GM12878 (cell line): Measurements from ENCODE around the gene TP53INP2. TPM values are rescaled to one million over a fixed set of nuclear protein-coding genes. Genes with fewer than 3 reads are reported as not detected.
A peak's percentile ranks its signal among the peaks of the same experiment; 100 is the strongest.

Experiments
- ATAC-seq: fragments of 200-7000 bp; cut with Tn5 transposase; 3 replicates; pipeline ENCODE4 v1.9.1; 2020; ENCODE audit warnings: mild to moderate bottlenecking, moderate library complexity
- BruUV-seq: library from RNA; stranded (reverse); fragments of 400-500 nt; replicated peaks from 2 replicates; lab custom pipeline; 2021; lab: Mats Ljungman, UMichigan
- CTCF ChIA-PET: fragments of 300-600 bp; sonication (Branson Sonifier 250); formaldehyde crosslinking; extraction: SDS; loops from one replicate; lab custom pipeline; 2021; ENCODE audit warnings: inconsistent platforms; lab: Yijun Ruan, JAX
- POLR2A ChIA-PET: fragments of 350-600 bp; formaldehyde crosslinking; extraction: SDS; loops from one replicate; lab custom pipeline; 2021; ENCODE audit warnings: inconsistent platforms; lab: Charles Lee
- RAD21 ChIA-PET: fragments of 300-600 bp; sonication (Branson Sonifier 250); formaldehyde crosslinking; loops from one replicate; lab custom pipeline; 2023; ENCODE audit warnings: antibody characterized with exemption; ENCODE audit not compliant: unreplicated experiment; lab: Charles Lee
- SMC1A ChIA-PET: fragments of 300-600 bp; sonication (Branson Sonifier 250); formaldehyde crosslinking; loops from one replicate; lab custom pipeline; 2023; ENCODE audit not compliant: unreplicated experiment, uncharacterized antibody; lab: Charles Lee
- DNase-seq: peaks from one replicate; pipeline ENCODE4 v3.0.0-alpha.2; 2011; ENCODE audit warnings: low read depth, low spot score
- FAIRE-seq: peaks from 3 replicates; lab custom pipeline; 2011; peaks lifted over from hg19 to GRCh38; lab: Jason Lieb, UNC
- H2AFZ ChIP-seq: 2 replicates; pipeline ENCODE4 v1.6.0; 2011; ENCODE audit warnings: low read depth, low read length, control low read depth; ENCODE audit not compliant: control insufficient read depth
- H3K27ac ChIP-seq: 2 replicates; pipeline ENCODE4 v1.5.1; 2011; ENCODE audit warnings: control low read depth; ENCODE audit not compliant: control insufficient read depth, insufficient read depth
- H3K27me3 ChIP-seq, 2 experiments: replicated peaks in 1 of 2; 2 replicates each; pipeline versions ENCODE4 v1.6.0 to v1.6.1; 2011; ENCODE audit warnings: low read length in 1 of 2; ENCODE audit not compliant: control insufficient read depth in 2 of 2, insufficient read depth in 2 of 2
- H3K36me3 ChIP-seq, 2 experiments: 2 replicates each; pipeline ENCODE4 v1.5.1; 2011; ENCODE audit warnings: low read length in 1 of 2; ENCODE audit not compliant: control insufficient read depth in 2 of 2, insufficient read depth in 2 of 2
- H3K4me1 ChIP-seq: 2 replicates; pipeline ENCODE4 v1.6.1; 2011; ENCODE audit warnings: mild to moderate bottlenecking, low read length, moderate library complexity, mixed read lengths; ENCODE audit not compliant: control insufficient read depth, insufficient read depth
- H3K4me2 ChIP-seq: 2 replicates; pipeline ENCODE4 v1.6.0; 2011; ENCODE audit warnings: control low read depth; ENCODE audit not compliant: control insufficient read depth, insufficient read depth
- H3K4me3 ChIP-seq: fragments of 200-600 bp; sonication (generic); 2 replicates; pipeline ENCODE4 v1.5.1; 2016
- H3K79me2 ChIP-seq: 2 replicates; pipeline ENCODE4 v1.6.0; 2011; ENCODE audit warnings: low read length; ENCODE audit not compliant: control insufficient read depth, insufficient read depth
- H3K9ac ChIP-seq: 2 replicates; pipeline ENCODE4 v1.8.0; 2011; ENCODE audit warnings: low read length, control low read depth, mixed read lengths; ENCODE audit not compliant: control insufficient read depth, insufficient read depth
- H3K9me3 ChIP-seq: replicated peaks from 3 replicates; pipeline ENCODE4 v1.5.1; 2011; ENCODE audit warnings: mild to moderate bottlenecking, low read length; ENCODE audit not compliant: control insufficient read depth, insufficient read depth
- H4K20me1 ChIP-seq: 2 replicates; pipeline ENCODE4 v1.6.0; 2011; ENCODE audit not compliant: control insufficient read depth, insufficient read depth
- E4F1 ChIP-seq: fragments of 450-650 bp; IDR thresholded peaks from 2 replicates; pipeline ENCODE4 v1.6.1; 2018; ENCODE audit warnings: borderline replicate concordance, mild to moderate bottlenecking; ENCODE audit not compliant: partially characterized antibody
- EED ChIP-seq: sonication (generic); IDR thresholded peaks from 2 replicates; pipeline ENCODE4 v1.6.1; 2016; ENCODE audit warnings: antibody characterized with exemption, low read depth
- IKZF1 ChIP-seq: fragments of 450-650 bp; conservative IDR thresholded peaks from 2 replicates; pipeline ENCODE4 v1.6.1; 2017; ENCODE audit warnings: antibody characterized with exemption, mild to moderate bottlenecking
- IKZF2 ChIP-seq, 2 experiments: fragments of 450-650 bp; IDR thresholded peaks; 2 replicates each; pipeline ENCODE4 v1.6.1; 2017; ENCODE audit warnings: mild to moderate bottlenecking in 2 of 2, moderate library complexity in 2 of 2
- KLF5 ChIP-seq: fragments of 450-650 bp; IDR thresholded peaks from 2 replicates; pipeline ENCODE4 v1.6.1; 2014; ENCODE audit warnings: mild to moderate bottlenecking; ENCODE audit not compliant: partially characterized antibody
- MLLT1 ChIP-seq: fragments of 450-650 bp; IDR thresholded peaks from 2 replicates; pipeline ENCODE4 v1.6.1; 2016; ENCODE audit warnings: mild to moderate bottlenecking
- NBN ChIP-seq: fragments of 450-650 bp; IDR thresholded peaks from 2 replicates; pipeline ENCODE4 v1.6.1; 2016
- POLR2AphosphoS5 ChIP-seq: IDR thresholded peaks from 2 replicates; pipeline ENCODE4 v1.6.1; 2011; ENCODE audit warnings: mild to moderate bottlenecking, low read length, inconsistent platforms
- RFX5 ChIP-seq: IDR thresholded peaks from 2 replicates; pipeline ENCODE4 v1.6.1; 2011; ENCODE audit warnings: low read depth, low read length, improper control_type of control experiment
- SREBF1 ChIP-seq: IDR thresholded peaks from 2 replicates; pipeline ENCODE4 v1.6.1; 2012; ENCODE audit warnings: mild to moderate bottlenecking, low read length
- ZBTB4 ChIP-seq: fragments of 450-650 bp; formaldehyde crosslinking; IDR thresholded peaks from 2 replicates; pipeline ENCODE4 v1.4.0; 2022; ENCODE audit warnings: mild to moderate bottlenecking, moderate library complexity
- ZNF622 ChIP-seq: fragments of 450-650 bp; IDR thresholded peaks from 2 replicates; pipeline ENCODE4 v1.6.1; 2017; ENCODE audit warnings: mild to moderate bottlenecking, inconsistent platforms
- WGBS: methylation state at CpG from one replicate; pipeline ENCODE4 v1.1.6; 2016; ENCODE audit warnings: low lambda C conversion rate; ENCODE audit not compliant: insufficient replicate concordance, insufficient coverage; ENCODE audit errors: missing lambda C conversion rate; 5-methylcytosine and 5-hydroxymethylcytosine counted together
- in situ Hi-C: fragments of 300-500 bp; cut with MboI; formaldehyde crosslinking; loops from 9 replicates; pipeline ENCODE4 v1.14.3; 2018; ENCODE audit warnings: mixed read lengths
- intact Hi-C: fragments of 100-400 bp; cut with micrococcal nuclease; formaldehyde crosslinking; loops from one replicate; pipeline ENCODE4 v1.14.2; 2022; ENCODE audit not compliant: unreplicated experiment
- polyA plus RNA-seq, 11 experiments: library from polyadenylated mRNA; depleted of rRNA in 4 of 11; unstranded in 6 of 11; stranded (reverse) in 5 of 11; fragments of >200 nt; fragmentation: Nextera tagmentation in 4 of 11; fragmentation: Illumina TruSeq in 1 of 11; extraction: Ambion mirVana in 4 of 11; extraction: Trizol in 1 of 11; gene quantifications; 1 replicate in 1 of 11; 2 replicates in 10 of 11; pipeline versions ENCODE4 v1.2.1 to v1.2.3, GENCODE V29; 2011 to 2016; ENCODE audit warnings: inconsistent platforms in 2 of 11, missing spikeins in 2 of 11, low read depth in 1 of 11
- total RNA-seq, 4 experiments: library from RNA; depleted of rRNA in 3 of 4; stranded (reverse); fragments of >200 nt in 3 of 4; fragmentation: Illumina TruSeq in 1 of 4; extraction: Trizol in 1 of 4; gene quantifications; 2 replicates each; pipeline versions ENCODE4 v1.2.1 to v1.2.3, GENCODE V29; 2013 to 2021
- TF ChIP-seq, protein P1 (sequence below): IDR thresholded peaks from 2 replicates; pipeline ENCODE4 v1.6.1; 2011; ENCODE audit warnings: borderline replicate concordance, low read depth, mild to moderate bottlenecking, moderate library complexity, mixed read lengths, low read length; ENCODE audit not compliant: insufficient read depth; ENCODE audit errors: extremely low read length

TP53INP2 gene
- total and polyA plus RNA-seq, 10 of the 15 experiments (the other 5 are each of a cell fraction or from before 2014, with no cell fraction given) = 2.8 to 16.0 (median 4.0) TPM

DNA sequence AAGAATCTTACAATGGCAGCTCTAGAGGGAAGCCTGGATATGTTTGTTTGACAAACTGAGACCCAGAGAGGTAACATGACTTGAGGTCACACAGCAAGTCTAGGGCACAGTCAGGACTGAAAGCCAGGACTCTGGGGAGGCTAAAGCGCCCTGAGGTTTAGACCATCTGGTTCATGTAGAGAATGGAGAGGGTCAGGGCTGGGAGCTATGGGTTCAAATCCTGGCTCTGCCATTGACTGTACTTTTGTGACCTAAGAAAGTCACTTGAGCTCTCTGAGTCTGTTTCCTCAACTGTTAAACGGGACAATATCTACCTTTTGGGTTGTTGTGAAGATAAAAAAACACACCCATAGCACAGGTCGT, 1.1 kb upstream of the TP53INP2 start (continued):
- TF ChIP-seq ZBTB4 (CRISPR knock-in tag) = no peak
- TF ChIP-seq SREBF1 = no peak

- CTCF ChIA-PET = interaction anchor here (0.5 to 10.2 kb wide), 11 partner anchors 8 to 390 kb away, joined by 3 to 118 read pairs (median 3); partner anchors contain the start of gene DYNLRB1
- Histone ChIP-seq H3K9me3 (no peaks in the 10 kb centered on the region), H4K20me1 (no peaks in the 10 kb centered on the region), H3K9ac (peak overlapping the region; percentile 63), H3K27ac (no peak overlapping the region; the same call in 1 of the 2 replicates), H3K27me3 (no peaks in the 10 kb centered on the region), H3K79me2 (no peaks in the 10 kb centered on the region), H3K4me1 (peaks cover 3% of the 10 kb centered on the region; the same call in 1 of the 2 replicates), H2AFZ (peak overlapping the region; percentile 71), H3K36me3 (no peaks in the 10 kb centered on the region), H3K4me2 (peak overlapping the region; percentile 88), H3K4me3 (peak overlapping the region; percentile 96)
- POLR2A ChIA-PET = interaction anchor here (0.6 to 1.8 kb wide), 8 partner anchors 10 to 200 kb away, joined by 3 to 11 read pairs (median 4); partner anchors contain the start of genes MAP1LC3A and PIGU
- SMC1A ChIA-PET = interaction anchor here (1.1 to 13.1 kb wide), 10 partner anchors 12 to 391 kb away, joined by 3 to 146 read pairs (median 4); no protein-coding TSS in a partner anchor
- 2% methylated on average over 33 of the region's 38 CpGs for WGBS
- ATAC-seq (peak; percentile 16), DNase-seq (no peak), FAIRE-seq (no peak)
- BruUV-seq = no TSS peak
- intact Hi-C loops (no loop called here), in situ Hi-C loops (no loop called here)
- RAD21 ChIA-PET = interaction anchor here (0.6 to 1.9 kb wide), 8 partner anchors 8 to 188 kb away, joined by 3 to 11 read pairs (median 3); partner anchors contain the start of gene PIGU
- TF ChIP-seq KLF5 (no peak), MLLT1 (no peak), POLR2AphosphoS5 (no peak), IKZF1 (peak; percentile 55; the same call in 1 of the 2 replicates), IKZF2 (IDR thresholded peaks at IDR 0.05) (peak in 1 of 2 experiments; percentile 69), EED (peak; percentile 34; the same call in 1 of the 2 replicates), RFX5 (no peak), NBN (peak; percentile 65; the same call in 1 of the 2 replicates), ZNF622 (no peak), E4F1 (peak; percentile 22)
- TF ChIP-seq, protein P1, sequence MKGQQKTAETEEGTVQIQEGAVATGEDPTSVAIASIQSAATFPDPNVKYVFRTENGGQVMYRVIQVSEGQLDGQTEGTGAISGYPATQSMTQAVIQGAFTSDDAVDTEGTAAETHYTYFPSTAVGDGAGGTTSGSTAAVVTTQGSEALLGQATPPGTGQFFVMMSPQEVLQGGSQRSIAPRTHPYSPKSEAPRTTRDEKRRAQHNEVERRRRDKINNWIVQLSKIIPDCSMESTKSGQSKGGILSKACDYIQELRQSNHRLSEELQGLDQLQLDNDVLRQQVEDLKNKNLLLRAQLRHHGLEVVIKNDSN = no peak
Observed at GRCh38 chr20:34703424-34704176, 544 bp upstream of the TP53INP2 start.
